AG09309 (cell line): ENCODE measurements around the gene GOLGA6L10.

Source experiments
- DNase-seq: peaks from one replicate; pipeline ENCODE4 v3.0.0-alpha.2; 2010; ENCODE audit warnings: low read depth
- H3K4me3 ChIP-seq: 2 replicates; pipeline ENCODE4 v1.5.1; 2011; ENCODE audit warnings: mild to moderate bottlenecking, low read depth, low read length, moderate library complexity; ENCODE audit not compliant: control insufficient read depth
- TF ChIP-seq, protein P1 (sequence below): IDR thresholded peaks from 2 replicates; pipeline ENCODE4 v1.5.1; 2011; ENCODE audit warnings: mild to moderate bottlenecking, low read depth, low read length, inconsistent platforms; ENCODE audit not compliant: insufficient read depth, control insufficient read depth; ENCODE audit errors: missing control alignments

Gene GOLGA6L10

DNA sequence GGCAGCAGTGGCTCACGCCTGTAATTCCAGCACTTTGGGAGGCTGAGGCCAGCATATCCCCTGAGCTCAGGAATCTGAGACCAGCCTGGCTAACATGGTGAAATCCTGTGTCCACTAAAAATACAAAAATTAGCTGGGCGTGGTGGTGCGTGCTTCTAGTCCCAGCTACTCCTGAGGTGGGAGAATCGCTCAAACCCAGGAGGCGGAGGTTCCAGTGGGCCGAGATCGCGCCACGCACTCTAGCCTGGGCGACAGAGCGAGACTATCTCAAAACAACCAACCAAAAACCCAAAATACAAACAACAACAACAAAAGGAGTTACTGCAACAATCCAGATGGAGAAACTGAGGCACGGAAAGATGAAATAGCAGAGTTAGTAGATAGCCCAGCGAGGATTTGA is 51.2 kb downstream of the GOLGA6L10 start:
- TF ChIP-seq, protein P1, sequence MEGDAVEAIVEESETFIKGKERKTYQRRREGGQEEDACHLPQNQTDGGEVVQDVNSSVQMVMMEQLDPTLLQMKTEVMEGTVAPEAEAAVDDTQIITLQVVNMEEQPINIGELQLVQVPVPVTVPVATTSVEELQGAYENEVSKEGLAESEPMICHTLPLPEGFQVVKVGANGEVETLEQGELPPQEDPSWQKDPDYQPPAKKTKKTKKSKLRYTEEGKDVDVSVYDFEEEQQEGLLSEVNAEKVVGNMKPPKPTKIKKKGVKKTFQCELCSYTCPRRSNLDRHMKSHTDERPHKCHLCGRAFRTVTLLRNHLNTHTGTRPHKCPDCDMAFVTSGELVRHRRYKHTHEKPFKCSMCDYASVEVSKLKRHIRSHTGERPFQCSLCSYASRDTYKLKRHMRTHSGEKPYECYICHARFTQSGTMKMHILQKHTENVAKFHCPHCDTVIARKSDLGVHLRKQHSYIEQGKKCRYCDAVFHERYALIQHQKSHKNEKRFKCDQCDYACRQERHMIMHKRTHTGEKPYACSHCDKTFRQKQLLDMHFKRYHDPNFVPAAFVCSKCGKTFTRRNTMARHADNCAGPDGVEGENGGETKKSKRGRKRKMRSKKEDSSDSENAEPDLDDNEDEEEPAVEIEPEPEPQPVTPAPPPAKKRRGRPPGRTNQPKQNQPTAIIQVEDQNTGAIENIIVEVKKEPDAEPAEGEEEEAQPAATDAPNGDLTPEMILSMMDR = no peak
- DNase-seq = no peak
- H3K4me3 ChIP-seq = no peak overlapping the region

DNA sequence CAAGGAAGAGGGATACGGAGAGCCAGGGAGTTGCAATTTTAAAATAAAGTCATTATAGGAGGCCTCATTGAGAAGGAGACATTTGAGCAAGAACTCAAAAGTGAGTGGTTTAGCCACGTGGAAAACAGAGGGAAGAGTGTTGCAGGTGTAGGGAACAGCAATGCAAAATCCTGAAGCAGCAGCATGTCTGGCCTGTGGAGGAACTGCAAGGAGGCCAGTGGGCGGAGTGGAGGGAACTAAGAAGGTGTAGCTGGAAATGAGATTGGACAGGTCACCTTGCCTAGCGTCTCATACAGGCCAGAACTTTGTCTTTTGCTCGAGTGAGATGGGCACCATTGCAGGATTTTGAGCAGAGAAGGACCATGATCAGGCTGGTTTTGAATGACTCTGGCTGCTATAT is 51.7 kb downstream of the GOLGA6L10 start:
- H3K4me3 ChIP-seq = no peak overlapping the region
- no peak for DNase-seq
- TF ChIP-seq, protein P1 = no peak

DNA sequence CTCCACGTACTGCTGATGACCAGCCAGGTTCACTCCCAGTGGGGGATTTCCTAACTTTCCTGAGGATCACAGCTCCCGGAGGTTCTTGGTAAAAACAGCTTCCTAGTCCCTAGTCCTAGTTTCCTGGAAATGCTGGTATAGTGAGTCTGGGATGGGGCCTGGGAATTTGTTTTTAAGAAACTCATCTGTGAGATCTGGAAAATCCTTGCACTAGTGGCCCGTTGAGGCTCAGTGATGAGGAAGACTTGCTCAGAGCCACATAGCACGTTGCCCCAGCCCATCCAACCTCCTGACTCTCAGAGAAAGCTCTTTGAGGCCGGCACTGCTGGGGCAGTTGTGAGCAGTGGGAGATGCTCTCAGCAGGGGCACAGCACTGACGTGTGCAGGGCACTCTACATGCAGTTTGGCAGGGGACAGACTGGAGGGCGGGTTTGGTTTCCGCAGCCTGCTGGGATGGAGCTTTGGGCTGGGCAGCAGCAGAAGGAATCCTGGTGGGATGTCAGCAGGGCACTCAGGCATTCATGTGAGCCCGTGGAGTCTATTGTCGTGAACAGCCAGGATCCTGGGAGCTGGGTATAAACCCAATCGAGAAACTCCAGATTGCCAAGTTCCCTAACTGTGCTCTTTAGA is 55.1 kb downstream of the GOLGA6L10 start:
- DNase-seq = no peak
- H3K4me3 ChIP-seq = no peak overlapping the region
- TF ChIP-seq, protein P1 = no peak

DNA sequence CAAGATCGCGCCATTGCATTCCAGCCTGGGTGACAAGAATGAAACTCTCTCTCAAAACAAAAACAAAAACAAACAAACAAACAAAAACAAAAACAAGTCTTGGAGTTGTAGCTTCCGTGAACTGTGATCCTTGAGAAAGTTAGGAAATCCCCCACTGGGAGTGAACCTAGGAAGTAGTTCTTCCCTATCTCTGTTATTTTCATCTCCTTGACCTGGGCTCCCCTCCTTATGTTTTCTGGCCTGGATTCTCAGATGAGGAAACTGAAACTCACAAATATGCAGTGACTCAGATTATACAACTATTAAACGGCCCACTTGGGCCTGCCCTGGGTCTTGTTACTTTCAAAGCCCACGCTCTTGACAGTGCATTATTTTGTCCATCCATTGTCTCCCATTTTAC is 57.0 kb downstream of the GOLGA6L10 start:
- TF ChIP-seq, protein P1 = no peak
- no peak for DNase-seq
- H3K4me3 ChIP-seq = no peak overlapping the region
